ENCODE measurements around the gene PLIN4.

GRCh38 chr19:4497770-4498389 lies 20.4 kb downstream of the PLIN4 start:
- TF ChIP-seq, protein P1, sequence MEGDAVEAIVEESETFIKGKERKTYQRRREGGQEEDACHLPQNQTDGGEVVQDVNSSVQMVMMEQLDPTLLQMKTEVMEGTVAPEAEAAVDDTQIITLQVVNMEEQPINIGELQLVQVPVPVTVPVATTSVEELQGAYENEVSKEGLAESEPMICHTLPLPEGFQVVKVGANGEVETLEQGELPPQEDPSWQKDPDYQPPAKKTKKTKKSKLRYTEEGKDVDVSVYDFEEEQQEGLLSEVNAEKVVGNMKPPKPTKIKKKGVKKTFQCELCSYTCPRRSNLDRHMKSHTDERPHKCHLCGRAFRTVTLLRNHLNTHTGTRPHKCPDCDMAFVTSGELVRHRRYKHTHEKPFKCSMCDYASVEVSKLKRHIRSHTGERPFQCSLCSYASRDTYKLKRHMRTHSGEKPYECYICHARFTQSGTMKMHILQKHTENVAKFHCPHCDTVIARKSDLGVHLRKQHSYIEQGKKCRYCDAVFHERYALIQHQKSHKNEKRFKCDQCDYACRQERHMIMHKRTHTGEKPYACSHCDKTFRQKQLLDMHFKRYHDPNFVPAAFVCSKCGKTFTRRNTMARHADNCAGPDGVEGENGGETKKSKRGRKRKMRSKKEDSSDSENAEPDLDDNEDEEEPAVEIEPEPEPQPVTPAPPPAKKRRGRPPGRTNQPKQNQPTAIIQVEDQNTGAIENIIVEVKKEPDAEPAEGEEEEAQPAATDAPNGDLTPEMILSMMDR (IDR thresholded peaks at IDR 0.05): no peak
- no peak for TF ChIP-seq POLR2A (IDR thresholded peaks at IDR 0.05)
